BJ (cell line): ENCODE data around the gene SYT6. TPM values are rescaled to one million over a fixed set of nuclear protein-coding genes. Genes with fewer than 3 reads are reported as not detected.

ENCODE experiments used
- CTCF ChIA-PET: fragments of 350-600 bp; formaldehyde crosslinking; extraction: SDS; loops from one replicate; lab custom pipeline; 2021; ENCODE audit warnings: antibody characterized with exemption, inconsistent platforms; lab: Yijun Ruan, JAX
- POLR2A ChIA-PET: fragments of 300-600 bp; sonication (Branson Sonifier 250); formaldehyde crosslinking; extraction: SDS; loops from one replicate; lab custom pipeline; 2021; ENCODE audit warnings: antibody characterized with exemption; lab: Charles Lee
- DNase-seq: peaks from one replicate; pipeline ENCODE4 v3.0.0-alpha.2; 2011; ENCODE audit warnings: low read depth
- H3K27me3 ChIP-seq: 2 replicates; pipeline ENCODE4 v1.6.0; 2011; ENCODE audit warnings: low read length; ENCODE audit not compliant: control insufficient read depth, insufficient read depth
- H3K36me3 ChIP-seq: 2 replicates; pipeline ENCODE4 v1.5.1; 2011; ENCODE audit warnings: low read length; ENCODE audit not compliant: control insufficient read depth, insufficient read depth
- H3K4me3 ChIP-seq: 2 replicates; pipeline ENCODE4 v1.5.1; 2011; ENCODE audit warnings: low read depth, mild to moderate bottlenecking, control low read depth, low read length
- CTCF ChIP-seq: IDR thresholded peaks from 2 replicates; pipeline ENCODE4 v1.5.1; 2011; ENCODE audit warnings: low read depth, mild to moderate bottlenecking, control low read depth, inconsistent platforms, low read length, moderate library complexity; ENCODE audit not compliant: insufficient read depth
- polyA plus RNA-seq: library from polyadenylated mRNA; depleted of rRNA; stranded (reverse); fragments of >200 nt; gene quantifications from 2 replicates; pipeline ENCODE4 v1.2.3, GENCODE V29; 2011

The SYT6 gene
- polyA plus RNA-seq, 1 experiment, result not detected

GRCh38 chr1:114086601-114087368, 66.9 kb downstream of the SYT6 start:
- no peak for TF ChIP-seq CTCF
- ChIA-PET POLR2A (no interaction called here), CTCF (no interaction called here)
- DNase-seq, result no peak
- no peaks in the 10 kb centered on the region for H3K36me3 ChIP-seq
- H3K27me3 ChIP-seq, result peaks cover 10% of the 10 kb centered on the region
- no peak overlapping the region for H3K4me3 ChIP-seq

GRCh38 chr1:114082867-114083585, 70.6 kb downstream of the SYT6 start:
- Histone ChIP-seq H3K4me3 (no peak overlapping the region), H3K27me3 (peaks cover 9% of the 10 kb centered on the region), H3K36me3 (no peaks in the 10 kb centered on the region)
- no peak for TF ChIP-seq CTCF
- DNase-seq, result no peak
- ChIA-PET POLR2A (no interaction called here), CTCF (no interaction called here)

- no peak overlapping the region for H3K4me3 ChIP-seq
- no peak for DNase-seq
- no peak for TF ChIP-seq CTCF
- POLR2A ChIA-PET, result no interaction called here
- no peaks in the 10 kb centered on the region for H3K36me3 ChIP-seq
- CTCF ChIA-PET, result no interaction called here
- peaks cover 4% of the 10 kb centered on the region for H3K27me3 ChIP-seq
These were observed 71.4 kb downstream of the SYT6 start for GRCh38 chr1:114082304-114082630.

- ChIA-PET CTCF (interaction anchor here (0.9 kb wide), 2 partner anchors 9 to 12 kb away, joined by 3 to 4 read pairs; no protein-coding TSS in a partner anchor), POLR2A (no interaction called here)
- H3K4me3 ChIP-seq, result no peak overlapping the region
- no peak for TF ChIP-seq CTCF
- peaks cover 3% of the 10 kb centered on the region for H3K27me3 ChIP-seq
- no peaks in the 10 kb centered on the region for H3K36me3 ChIP-seq
- DNase-seq, result no peak
These were observed 72.0 kb downstream of the SYT6 start for GRCh38 chr1:114081437-114082303.
